ENCODE results near the gene ZNF688. TPM values are rescaled to one million over a fixed set of nuclear protein-coding genes. Genes with fewer than 3 reads are reported as not detected.

ZNF688 gene
- polyA plus RNA-seq, 3 donors = 14.2 to 19.7 (median 17.7) TPM

DNA sequence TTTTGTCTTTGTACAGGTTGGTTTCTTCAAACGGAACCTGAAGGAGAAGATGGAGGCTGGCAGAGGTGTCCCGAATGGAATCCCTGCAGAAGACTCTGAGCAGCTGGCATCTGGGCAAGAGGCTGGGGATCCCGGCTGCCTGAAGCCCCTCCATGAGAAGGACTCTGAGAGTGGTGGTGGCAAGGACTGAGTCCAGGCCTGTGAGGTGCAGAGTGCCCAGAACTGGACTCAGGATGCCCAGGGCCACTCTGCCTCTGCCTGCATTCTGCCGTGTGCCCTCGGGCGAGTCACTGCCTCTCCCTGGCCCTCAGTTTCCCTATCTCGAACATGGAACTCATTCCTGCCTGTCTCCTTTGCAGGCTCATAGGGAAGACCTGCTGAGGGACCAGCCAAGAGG is 50.0 kb downstream of the ZNF688 start:
- DNase-seq = no peak

Other genes with a start within 250 kb of the ZNF688 start
- gene CD2BP2, start 216.4 kb downstream of the ZNF688 start, polyA plus RNA-seq (ENCODE audit: insufficient read length in 3 of 3) = 10 to 100 TPM; 54.6 to 62.3 (median 62.3) TPM
- gene TBC1D10B, start 201.2 kb downstream of the ZNF688 start, polyA plus RNA-seq (ENCODE audit: insufficient read length in 3 of 3) = 10 to 100 TPM; 37.9 to 46.2 (median 39.1) TPM
- gene MYL11, start 196.9 kb downstream of the ZNF688 start, polyA plus RNA-seq (ENCODE audit: insufficient read length in 3 of 3) = 1 to 10 TPM in 2 of 3 donors, under 1 TPM in 1; 0.70 to 5.1 (median 1.9) TPM
- gene SEPTIN1, start 189.2 kb downstream of the ZNF688 start, polyA plus RNA-seq (ENCODE audit: insufficient read length in 3 of 3) = 1 to 10 TPM; 2.6 to 2.8 (median 2.6) TPM
- 10 to 100 TPM; 15.0 to 16.5 (median 15.9) TPM for gene ZNF48, start 176.3 kb downstream of the ZNF688 start, polyA plus RNA-seq (ENCODE audit: insufficient read length in 3 of 3)
- gene ZNF771, start 164.1 kb downstream of the ZNF688 start, polyA plus RNA-seq (ENCODE audit: insufficient read length in 3 of 3) = 10 to 100 TPM in 1 of 3 donors, 1 to 10 TPM in 2; 7.7 to 11.1 (median 9.9) TPM
- gene DCTPP1, start 141.7 kb downstream of the ZNF688 start, polyA plus RNA-seq (ENCODE audit: insufficient read length in 3 of 3) = 10 to 100 TPM; 50.1 to 56.8 (median 54.9) TPM
- 10 to 100 TPM; 95.6 to 96.4 (median 96.0) TPM for gene SEPHS2, start 125.8 kb downstream of the ZNF688 start, polyA plus RNA-seq (ENCODE audit: insufficient read length in 3 of 3)
- 1 to 10 TPM; 1.9 to 2.1 (median 2.0) TPM for gene ITGAL, start 99.0 kb downstream of the ZNF688 start, polyA plus RNA-seq (ENCODE audit: insufficient read length in 3 of 3)
- gene ZNF768, start 45.1 kb downstream of the ZNF688 start, polyA plus RNA-seq (ENCODE audit: insufficient read length in 3 of 3) = 10 to 100 TPM; 58.5 to 70.4 (median 68.1) TPM
- gene ZNF747, start 36.9 kb downstream of the ZNF688 start, polyA plus RNA-seq (ENCODE audit: insufficient read length in 3 of 3) = 10 to 100 TPM; 10.1 to 11.3 (median 11.0) TPM
- 10 to 100 TPM; 13.3 to 18.8 (median 14.4) TPM for gene ZNF764, start 13.3 kb downstream of the ZNF688 start, polyA plus RNA-seq (ENCODE audit: insufficient read length in 3 of 3)
- gene ZNF785, start 14.0 kb upstream of the ZNF688 start, polyA plus RNA-seq (ENCODE audit: insufficient read length in 3 of 3) = 10 to 100 TPM; 21.3 to 36.9 (median 32.1) TPM
- 10 to 100 TPM; 14.8 to 16.2 (median 15.7) TPM for gene ZNF689, start 38.7 kb upstream of the ZNF688 start, polyA plus RNA-seq (ENCODE audit: insufficient read length in 3 of 3)
- 10 to 100 TPM; 50.6 to 52.4 (median 51.8) TPM for gene PRR14, start 79.2 kb upstream of the ZNF688 start, polyA plus RNA-seq (ENCODE audit: insufficient read length in 3 of 3)
- gene FBRS, start 86.7 kb upstream of the ZNF688 start, polyA plus RNA-seq (ENCODE audit: insufficient read length in 3 of 3) = 10 to 100 TPM; 69.5 to 85.7 (median 76.5) TPM
- 10 to 100 TPM; 38.6 to 55.8 (median 43.9) TPM for gene SRCAP, start 127.5 kb upstream of the ZNF688 start, polyA plus RNA-seq (ENCODE audit: insufficient read length in 3 of 3)
- 10 to 100 TPM; 28.7 to 44.8 (median 40.7) TPM for gene PHKG2, start 176.7 kb upstream of the ZNF688 start, polyA plus RNA-seq (ENCODE audit: insufficient read length in 3 of 3)
- gene CFAP119, start 190.3 kb upstream of the ZNF688 start, polyA plus RNA-seq (ENCODE audit: insufficient read length in 3 of 3) = 10 to 100 TPM; 11.8 to 14.6 (median 12.8) TPM
- 100 to 1,000 TPM; 120 to 133 (median 120) TPM for gene RNF40, start 190.6 kb upstream of the ZNF688 start, polyA plus RNA-seq (ENCODE audit: insufficient read length in 3 of 3)
- gene ZNF629, start 215.5 kb upstream of the ZNF688 start, polyA plus RNA-seq (ENCODE audit: insufficient read length in 3 of 3) = 10 to 100 TPM; 26.5 to 32.4 (median 30.3) TPM